Activated T-cell treated with anti-CD3 and anti-CD28 coated beads, Interleukin-2, amount 50 U/mL, for 72 hours (primary cell): ENCODE results near the gene PDE8A. TPM values are rescaled to one million over a fixed set of nuclear protein-coding genes. Genes with fewer than 3 reads are reported as not detected.

Source experiments
- total RNA-seq, 2 donors: library from RNA; stranded (reverse); gene quantifications; one replicate each; pipeline ENCODE4 v1.2.3, GENCODE V29; 2022

PDE8A gene
- total RNA-seq, 2 donors from 2014 or later = 31.6 to 37.7 TPM

Other genes starting within 250 kb of the PDE8A start
- gene ZNF592, start 233.3 kb upstream of the PDE8A start, total RNA-seq = 10 to 100 TPM; 33.5 to 39.5 TPM
- under 1 TPM; 0.46 TPM for gene ALPK3, start 164.5 kb upstream of the PDE8A start, total RNA-seq
- gene SLC28A1, start 97.2 kb upstream of the PDE8A start, total RNA-seq = not detected